SK-N-SH (cell line): ENCODE measurements around the gene ZNF578.
"Not testable (repeated sequence)": the region's sequence is repeated elsewhere in the genome, so short reads cannot be mapped to it uniquely, and the experiment has no call there.

ENCODE experiments used
- EZH2phosphoT487 ChIP-seq: fragments of 200-600 bp; sonication (generic); IDR thresholded peaks from 2 replicates; pipeline ENCODE4 v1.6.1; 2017; ENCODE audit warnings: low read depth, mixed run types, mild to moderate bottlenecking, antibody characterized with exemption, moderate library complexity, borderline replicate concordance
- FOXJ3 ChIP-seq: sonication (generic); formaldehyde crosslinking; IDR thresholded peaks from 2 replicates; pipeline ENCODE4 v1.5.1; 2020; ENCODE audit warnings: mild to moderate bottlenecking, missing genetic modification reagents
- GATA2 ChIP-seq: sonication (generic); formaldehyde crosslinking; IDR thresholded peaks from 2 replicates; pipeline ENCODE4 v1.5.0; 2020; ENCODE audit warnings: mild to moderate bottlenecking, missing genetic modification reagents
- JUND ChIP-seq: IDR thresholded peaks from 2 replicates; pipeline ENCODE4 v1.4.0; 2012
- MXI1 ChIP-seq: IDR thresholded peaks from 2 replicates; pipeline ENCODE4 v1.6.1; 2012; ENCODE audit warnings: mild to moderate bottlenecking, low read depth, low read length, improper control_type of control experiment
- TAF1 ChIP-seq: IDR thresholded peaks from 2 replicates; pipeline ENCODE4 v1.6.1; 2012; ENCODE audit warnings: low read depth, mild to moderate bottlenecking, low read length, moderate library complexity, borderline replicate concordance
- TF ChIP-seq, protein P1 (sequence below): fragments of 200-600 bp; sonication (generic); IDR thresholded peaks from 2 replicates; pipeline ENCODE4 v1.6.1; 2017; ENCODE audit warnings: antibody characterized with exemption, mild to moderate bottlenecking, moderate library complexity
- TF ChIP-seq, protein P2 (sequence below): IDR thresholded peaks from 2 replicates; pipeline ENCODE4 v1.6.1; 2012; ENCODE audit warnings: mild to moderate bottlenecking, low read depth, low read length, moderate library complexity
- TF ChIP-seq, protein P3 (sequence below): IDR thresholded peaks from 2 replicates; pipeline ENCODE4 v1.4.0; 2012; ENCODE audit warnings: low read depth, borderline replicate concordance

DNA sequence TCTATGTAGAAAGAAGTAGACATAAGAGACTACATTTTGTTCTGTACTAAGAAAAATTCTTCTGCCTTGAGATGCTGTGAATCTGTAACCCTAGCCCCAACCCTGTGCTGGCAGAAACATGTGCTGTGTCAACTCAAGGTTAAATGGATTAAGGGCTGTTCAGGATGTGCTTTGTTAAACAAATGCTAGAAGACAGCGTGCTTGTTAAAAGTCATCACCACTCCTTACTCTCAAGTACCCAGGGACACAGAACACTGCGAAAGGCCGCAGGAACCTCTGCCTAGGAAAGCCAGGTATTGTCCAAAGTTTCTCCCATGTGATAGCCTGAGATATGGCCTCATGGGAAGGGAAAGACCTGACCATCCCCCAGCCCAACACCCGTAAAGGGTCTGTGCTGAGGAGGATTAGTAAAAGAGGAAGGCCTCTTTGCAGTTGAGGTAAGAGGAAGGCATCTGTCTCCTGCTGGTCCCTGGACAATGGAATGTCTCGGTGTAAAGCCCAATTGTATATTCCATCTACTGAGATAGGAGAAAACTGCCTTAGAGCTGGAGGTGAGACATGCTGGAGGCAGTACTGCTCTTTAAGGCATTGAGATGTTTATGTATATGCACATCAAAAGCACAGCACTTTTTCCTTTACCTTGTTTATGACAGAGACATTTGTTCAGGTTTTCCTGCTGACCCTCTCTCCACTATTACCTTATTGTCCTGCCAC is 105.5 kb downstream of the ZNF578 start:
- not testable (repeated sequence) for TF ChIP-seq MXI1; TAF1; FOXJ3 (CRISPR knock-in tag); GATA2 (CRISPR knock-in tag); JUND; EZH2phosphoT487
- TF ChIP-seq, protein P1, sequence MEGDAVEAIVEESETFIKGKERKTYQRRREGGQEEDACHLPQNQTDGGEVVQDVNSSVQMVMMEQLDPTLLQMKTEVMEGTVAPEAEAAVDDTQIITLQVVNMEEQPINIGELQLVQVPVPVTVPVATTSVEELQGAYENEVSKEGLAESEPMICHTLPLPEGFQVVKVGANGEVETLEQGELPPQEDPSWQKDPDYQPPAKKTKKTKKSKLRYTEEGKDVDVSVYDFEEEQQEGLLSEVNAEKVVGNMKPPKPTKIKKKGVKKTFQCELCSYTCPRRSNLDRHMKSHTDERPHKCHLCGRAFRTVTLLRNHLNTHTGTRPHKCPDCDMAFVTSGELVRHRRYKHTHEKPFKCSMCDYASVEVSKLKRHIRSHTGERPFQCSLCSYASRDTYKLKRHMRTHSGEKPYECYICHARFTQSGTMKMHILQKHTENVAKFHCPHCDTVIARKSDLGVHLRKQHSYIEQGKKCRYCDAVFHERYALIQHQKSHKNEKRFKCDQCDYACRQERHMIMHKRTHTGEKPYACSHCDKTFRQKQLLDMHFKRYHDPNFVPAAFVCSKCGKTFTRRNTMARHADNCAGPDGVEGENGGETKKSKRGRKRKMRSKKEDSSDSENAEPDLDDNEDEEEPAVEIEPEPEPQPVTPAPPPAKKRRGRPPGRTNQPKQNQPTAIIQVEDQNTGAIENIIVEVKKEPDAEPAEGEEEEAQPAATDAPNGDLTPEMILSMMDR: not testable (repeated sequence)
- TF ChIP-seq, protein P2, sequence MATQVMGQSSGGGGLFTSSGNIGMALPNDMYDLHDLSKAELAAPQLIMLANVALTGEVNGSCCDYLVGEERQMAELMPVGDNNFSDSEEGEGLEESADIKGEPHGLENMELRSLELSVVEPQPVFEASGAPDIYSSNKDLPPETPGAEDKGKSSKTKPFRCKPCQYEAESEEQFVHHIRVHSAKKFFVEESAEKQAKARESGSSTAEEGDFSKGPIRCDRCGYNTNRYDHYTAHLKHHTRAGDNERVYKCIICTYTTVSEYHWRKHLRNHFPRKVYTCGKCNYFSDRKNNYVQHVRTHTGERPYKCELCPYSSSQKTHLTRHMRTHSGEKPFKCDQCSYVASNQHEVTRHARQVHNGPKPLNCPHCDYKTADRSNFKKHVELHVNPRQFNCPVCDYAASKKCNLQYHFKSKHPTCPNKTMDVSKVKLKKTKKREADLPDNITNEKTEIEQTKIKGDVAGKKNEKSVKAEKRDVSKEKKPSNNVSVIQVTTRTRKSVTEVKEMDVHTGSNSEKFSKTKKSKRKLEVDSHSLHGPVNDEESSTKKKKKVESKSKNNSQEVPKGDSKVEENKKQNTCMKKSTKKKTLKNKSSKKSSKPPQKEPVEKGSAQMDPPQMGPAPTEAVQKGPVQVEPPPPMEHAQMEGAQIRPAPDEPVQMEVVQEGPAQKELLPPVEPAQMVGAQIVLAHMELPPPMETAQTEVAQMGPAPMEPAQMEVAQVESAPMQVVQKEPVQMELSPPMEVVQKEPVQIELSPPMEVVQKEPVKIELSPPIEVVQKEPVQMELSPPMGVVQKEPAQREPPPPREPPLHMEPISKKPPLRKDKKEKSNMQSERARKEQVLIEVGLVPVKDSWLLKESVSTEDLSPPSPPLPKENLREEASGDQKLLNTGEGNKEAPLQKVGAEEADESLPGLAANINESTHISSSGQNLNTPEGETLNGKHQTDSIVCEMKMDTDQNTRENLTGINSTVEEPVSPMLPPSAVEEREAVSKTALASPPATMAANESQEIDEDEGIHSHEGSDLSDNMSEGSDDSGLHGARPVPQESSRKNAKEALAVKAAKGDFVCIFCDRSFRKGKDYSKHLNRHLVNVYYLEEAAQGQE: not testable (repeated sequence)
- TF ChIP-seq, protein P3, sequence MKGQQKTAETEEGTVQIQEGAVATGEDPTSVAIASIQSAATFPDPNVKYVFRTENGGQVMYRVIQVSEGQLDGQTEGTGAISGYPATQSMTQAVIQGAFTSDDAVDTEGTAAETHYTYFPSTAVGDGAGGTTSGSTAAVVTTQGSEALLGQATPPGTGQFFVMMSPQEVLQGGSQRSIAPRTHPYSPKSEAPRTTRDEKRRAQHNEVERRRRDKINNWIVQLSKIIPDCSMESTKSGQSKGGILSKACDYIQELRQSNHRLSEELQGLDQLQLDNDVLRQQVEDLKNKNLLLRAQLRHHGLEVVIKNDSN: not testable (repeated sequence)
